Progenitor cell of endocrine pancreas (in vitro differentiated cells): ENCODE results near the gene ZNF800. TPM values are rescaled to one million over a fixed set of nuclear protein-coding genes. Genes with fewer than 3 reads are reported as not detected.
A peak's percentile ranks its signal among the peaks of the same experiment; 100 is the strongest.

ENCODE experiments used
- DNase-seq: peaks from one replicate; pipeline ENCODE4 v3.0.0; 2021; ENCODE audit warnings: low spot score; ENCODE audit not compliant: unreplicated experiment
- H3K27ac Mint-ChIP-seq: 2 replicates; pipeline ENCODE4 v1.8.0; 2021; ENCODE audit warnings: mild to moderate bottlenecking, moderate library complexity, mixed read lengths
- H3K27me3 Mint-ChIP-seq: 2 replicates; pipeline ENCODE4 v1.8.0; 2021; ENCODE audit warnings: mixed read lengths
- H3K36me3 Mint-ChIP-seq: 2 replicates; pipeline ENCODE4 v1.8.0; 2022; ENCODE audit warnings: mixed read lengths; ENCODE audit not compliant: insufficient read depth
- H3K4me1 Mint-ChIP-seq: 2 replicates; pipeline ENCODE4 v1.8.0; 2021; ENCODE audit warnings: low read depth, mixed read lengths
- H3K4me3 Mint-ChIP-seq: 2 replicates; pipeline ENCODE4 v1.8.0; 2021; ENCODE audit warnings: low read depth, mild to moderate bottlenecking, moderate library complexity, mixed read lengths
- H3K9me3 Mint-ChIP-seq: 2 replicates; pipeline ENCODE4 v1.8.0; 2021; ENCODE audit warnings: low read depth, mixed read lengths
- total RNA-seq: library from RNA; stranded (reverse); gene quantifications from 2 replicates; pipeline ENCODE4 v1.2.1, GENCODE V29; 2021
- TF ChIP-seq, protein P1 (sequence below): fragments of 200-600 bp; sonication (generic); IDR thresholded peaks from one replicate; pipeline ENCODE4 v1.5.0; 2021; ENCODE audit warnings: antibody characterized with exemption, mild to moderate bottlenecking; ENCODE audit not compliant: unreplicated experiment

Gene ZNF800
- total RNA-seq, 1 donor from 2014 or later = 28.2 TPM

DNA sequence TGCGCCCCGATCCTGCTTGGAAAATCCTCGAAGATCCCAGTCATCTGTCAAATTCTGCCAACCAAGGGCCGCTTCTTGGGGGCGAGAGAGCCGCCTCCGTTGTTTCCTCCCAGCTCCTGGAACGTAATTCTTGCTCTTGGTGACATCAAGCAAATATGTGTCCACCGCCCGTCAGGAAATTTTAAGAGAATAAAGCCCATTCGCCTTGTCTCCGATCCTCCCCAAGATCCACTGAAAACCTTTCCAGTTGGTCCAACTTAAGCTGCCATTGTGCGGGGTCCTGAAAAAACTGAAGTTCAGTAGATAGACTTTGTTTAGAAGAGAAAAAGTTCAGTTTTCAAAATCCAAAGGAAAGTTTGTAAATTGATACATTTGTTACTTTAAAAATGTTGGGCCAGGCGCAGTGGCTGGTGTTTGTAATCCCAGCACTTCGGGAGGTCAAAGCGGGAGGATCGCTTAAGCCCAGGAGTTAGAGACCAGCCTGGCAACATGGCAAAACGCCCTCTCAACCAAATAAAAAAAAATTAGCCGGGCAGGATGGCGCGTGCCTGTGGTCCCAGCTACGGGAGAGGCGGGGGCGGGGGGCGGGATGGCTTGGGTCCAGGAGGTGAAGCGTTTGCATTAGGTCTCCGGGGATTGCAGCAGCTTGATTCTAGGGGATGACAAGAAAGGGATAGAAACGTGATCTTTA is 1.0 kb upstream of the ZNF800 start:
- H3K4me1 Mint-ChIP-seq = peaks cover 13% of the 10 kb centered on the region
- H3K27me3 Mint-ChIP-seq = peaks cover 29% of the 10 kb centered on the region
- no peak for DNase-seq
- peaks cover 8% of the 10 kb centered on the region for H3K36me3 Mint-ChIP-seq
- no peaks in the 10 kb centered on the region for H3K9me3 Mint-ChIP-seq
- peak overlapping the region; percentile 84 for H3K4me3 Mint-ChIP-seq
- TF ChIP-seq, protein P1, sequence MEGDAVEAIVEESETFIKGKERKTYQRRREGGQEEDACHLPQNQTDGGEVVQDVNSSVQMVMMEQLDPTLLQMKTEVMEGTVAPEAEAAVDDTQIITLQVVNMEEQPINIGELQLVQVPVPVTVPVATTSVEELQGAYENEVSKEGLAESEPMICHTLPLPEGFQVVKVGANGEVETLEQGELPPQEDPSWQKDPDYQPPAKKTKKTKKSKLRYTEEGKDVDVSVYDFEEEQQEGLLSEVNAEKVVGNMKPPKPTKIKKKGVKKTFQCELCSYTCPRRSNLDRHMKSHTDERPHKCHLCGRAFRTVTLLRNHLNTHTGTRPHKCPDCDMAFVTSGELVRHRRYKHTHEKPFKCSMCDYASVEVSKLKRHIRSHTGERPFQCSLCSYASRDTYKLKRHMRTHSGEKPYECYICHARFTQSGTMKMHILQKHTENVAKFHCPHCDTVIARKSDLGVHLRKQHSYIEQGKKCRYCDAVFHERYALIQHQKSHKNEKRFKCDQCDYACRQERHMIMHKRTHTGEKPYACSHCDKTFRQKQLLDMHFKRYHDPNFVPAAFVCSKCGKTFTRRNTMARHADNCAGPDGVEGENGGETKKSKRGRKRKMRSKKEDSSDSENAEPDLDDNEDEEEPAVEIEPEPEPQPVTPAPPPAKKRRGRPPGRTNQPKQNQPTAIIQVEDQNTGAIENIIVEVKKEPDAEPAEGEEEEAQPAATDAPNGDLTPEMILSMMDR = no peak
- peak overlapping the region; percentile 89 for H3K27ac Mint-ChIP-seq

DNA sequence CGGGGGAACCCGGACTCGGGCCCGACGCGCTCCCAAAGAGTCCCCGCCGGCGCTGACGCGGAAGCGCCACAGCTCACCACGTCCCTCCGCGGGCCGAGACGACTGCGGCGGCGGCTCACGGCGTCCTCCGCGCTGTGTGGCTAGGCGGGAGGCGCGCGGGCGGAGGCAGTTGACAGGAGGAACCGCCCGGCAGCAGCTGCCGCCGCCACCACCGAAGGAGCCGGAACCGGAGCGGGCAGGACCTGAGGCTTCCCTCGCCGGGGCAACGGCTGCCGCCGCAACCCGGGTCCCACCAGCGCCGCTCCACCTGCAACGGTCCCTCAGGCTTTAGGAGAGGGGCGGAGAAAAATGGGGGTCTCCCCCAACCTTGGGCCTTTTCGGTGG is 334 bp downstream of the ZNF800 start:
- H3K9me3 Mint-ChIP-seq = no peaks in the 10 kb centered on the region
- peak; percentile 53 for DNase-seq
- H3K27ac Mint-ChIP-seq = peak overlapping the region; percentile 95
- H3K36me3 Mint-ChIP-seq = peaks cover 10% of the 10 kb centered on the region
- peak overlapping the region; percentile 97 for H3K4me3 Mint-ChIP-seq
- TF ChIP-seq, protein P1 = no peak
- H3K4me1 Mint-ChIP-seq = peaks cover 13% of the 10 kb centered on the region
- H3K27me3 Mint-ChIP-seq = peaks cover 24% of the 10 kb centered on the region

DNA sequence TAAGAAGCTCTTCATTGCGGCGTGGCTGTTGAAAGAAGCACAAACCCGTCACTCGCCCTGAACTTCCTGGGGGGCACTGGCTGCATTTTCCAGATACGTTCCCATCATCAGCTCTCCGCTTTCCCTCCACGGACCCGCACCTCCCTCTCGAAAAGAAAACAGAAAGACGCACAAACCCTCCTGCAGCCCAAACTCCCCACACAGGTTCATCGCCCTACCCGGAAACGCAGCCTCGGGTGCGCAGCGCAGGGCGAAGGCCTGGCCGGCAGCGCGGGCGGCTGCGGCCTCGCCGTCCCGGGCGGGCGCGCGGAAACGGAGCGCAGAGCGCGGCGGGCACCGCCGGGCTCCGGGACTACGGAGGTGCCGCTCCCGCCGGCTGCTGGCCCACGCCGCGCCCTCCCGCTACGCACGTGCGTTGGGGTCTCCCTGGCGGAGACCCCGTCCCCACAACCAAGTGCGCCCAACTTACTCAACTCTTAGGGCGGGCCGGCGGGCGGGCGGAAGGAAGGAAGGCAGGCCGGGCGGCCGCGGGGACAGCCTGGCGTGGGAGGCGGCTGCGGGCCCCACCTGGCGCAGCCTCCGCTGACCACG is 822 bp downstream of the ZNF800 start:
- TF ChIP-seq, protein P1 = no peak
- DNase-seq = peak; percentile 13
- Mint-ChIP-seq H3K4me1 (peaks cover 13% of the 10 kb centered on the region), H3K27ac (peak overlapping the region; percentile 95), H3K9me3 (no peaks in the 10 kb centered on the region), H3K4me3 (peak overlapping the region; percentile 97), H3K36me3 (peaks cover 10% of the 10 kb centered on the region), H3K27me3 (peaks cover 24% of the 10 kb centered on the region)

DNA sequence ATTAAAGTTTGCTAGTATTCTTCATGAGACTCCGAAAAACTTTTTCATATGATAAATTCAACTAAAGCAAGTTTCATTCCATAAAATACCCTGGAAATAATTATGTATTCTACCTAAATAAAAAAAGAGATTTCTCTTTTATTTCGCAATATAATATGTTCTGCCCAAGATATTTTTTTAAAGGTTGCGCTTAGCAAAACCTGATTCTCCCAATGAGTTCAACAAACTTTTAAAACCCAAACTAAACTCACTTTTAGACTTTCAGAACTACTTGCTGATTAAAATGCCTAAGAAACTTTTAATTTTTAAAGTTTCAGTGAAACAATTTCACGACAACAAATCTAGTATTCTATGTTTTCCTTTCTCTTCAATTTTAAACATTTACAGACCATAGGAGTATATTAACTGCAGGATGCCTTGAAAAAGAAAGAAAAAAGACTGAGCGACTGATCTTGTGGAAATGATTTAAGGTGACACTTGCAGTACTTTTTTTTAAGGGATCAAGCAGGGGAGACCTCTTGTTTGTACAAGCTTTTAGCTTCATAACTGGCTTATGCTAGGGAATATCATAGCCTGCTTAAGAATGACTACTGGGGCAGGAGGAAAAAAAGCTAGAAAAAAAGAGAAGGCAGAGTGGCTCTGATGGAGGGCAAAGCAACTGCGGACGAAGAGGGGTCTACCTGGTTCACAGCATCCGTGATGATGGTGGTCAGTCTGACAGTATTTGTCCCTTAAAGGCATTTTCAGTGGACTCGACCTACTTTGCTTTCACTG is 1.5 kb downstream of the ZNF800 start:
- no peaks in the 10 kb centered on the region for H3K9me3 Mint-ChIP-seq
- DNase-seq = no peak
- H3K4me1 Mint-ChIP-seq = peaks cover 13% of the 10 kb centered on the region
- TF ChIP-seq, protein P1 = no peak
- H3K36me3 Mint-ChIP-seq = peaks cover 10% of the 10 kb centered on the region
- peak overlapping the region; percentile 95 for H3K27ac Mint-ChIP-seq
- H3K27me3 Mint-ChIP-seq = peaks cover 20% of the 10 kb centered on the region
- peak overlapping the region; percentile 97 for H3K4me3 Mint-ChIP-seq

DNA sequence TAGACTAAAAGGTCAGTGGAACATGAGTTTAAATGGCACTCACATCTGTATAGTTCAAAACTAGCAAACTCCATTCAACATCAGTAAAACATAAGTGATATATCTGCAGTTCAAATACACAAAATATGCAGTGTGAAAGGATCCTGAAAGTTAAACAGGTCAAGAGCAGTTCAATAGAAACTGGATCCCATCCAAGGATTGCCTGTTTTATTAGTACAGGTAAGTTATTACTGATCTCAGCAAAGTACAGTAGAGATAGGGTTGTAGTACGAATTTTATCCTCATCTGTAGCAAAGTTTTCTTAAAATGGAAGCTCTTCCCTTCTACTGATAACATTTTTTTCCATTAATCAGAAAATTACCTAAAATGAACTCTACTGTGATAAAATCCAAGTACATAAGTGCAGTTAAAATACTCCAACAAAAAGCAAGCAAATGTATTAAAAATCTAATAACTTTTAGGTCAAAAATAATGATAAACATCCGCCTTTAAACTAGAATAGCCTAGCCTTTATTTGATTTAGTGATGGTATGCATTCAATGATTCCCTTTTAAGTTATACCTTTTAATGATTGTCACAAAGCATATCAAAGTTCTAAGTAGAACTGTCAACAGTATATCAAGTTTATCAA is 2.2 kb downstream of the ZNF800 start:
- no peak for DNase-seq
- Mint-ChIP-seq H3K9me3 (no peaks in the 10 kb centered on the region), H3K4me1 (peaks cover 13% of the 10 kb centered on the region), H3K36me3 (peaks cover 12% of the 10 kb centered on the region), H3K4me3 (peak overlapping the region; percentile 97), H3K27me3 (peaks cover 15% of the 10 kb centered on the region), H3K27ac (no peak overlapping the region)
- TF ChIP-seq, protein P1 = no peak
